HG03060 (cell line): Measurements from ENCODE around the gene GPC1.

Experiments
- ATAC-seq: cut with Tn5 transposase; IDR thresholded peaks from one replicate; pipeline ENCODE4 v1.9.1; 2021; ENCODE audit warnings: low read depth, moderate number of reproducible peaks; ENCODE audit not compliant: unreplicated experiment

The GPC1 gene

DNA sequence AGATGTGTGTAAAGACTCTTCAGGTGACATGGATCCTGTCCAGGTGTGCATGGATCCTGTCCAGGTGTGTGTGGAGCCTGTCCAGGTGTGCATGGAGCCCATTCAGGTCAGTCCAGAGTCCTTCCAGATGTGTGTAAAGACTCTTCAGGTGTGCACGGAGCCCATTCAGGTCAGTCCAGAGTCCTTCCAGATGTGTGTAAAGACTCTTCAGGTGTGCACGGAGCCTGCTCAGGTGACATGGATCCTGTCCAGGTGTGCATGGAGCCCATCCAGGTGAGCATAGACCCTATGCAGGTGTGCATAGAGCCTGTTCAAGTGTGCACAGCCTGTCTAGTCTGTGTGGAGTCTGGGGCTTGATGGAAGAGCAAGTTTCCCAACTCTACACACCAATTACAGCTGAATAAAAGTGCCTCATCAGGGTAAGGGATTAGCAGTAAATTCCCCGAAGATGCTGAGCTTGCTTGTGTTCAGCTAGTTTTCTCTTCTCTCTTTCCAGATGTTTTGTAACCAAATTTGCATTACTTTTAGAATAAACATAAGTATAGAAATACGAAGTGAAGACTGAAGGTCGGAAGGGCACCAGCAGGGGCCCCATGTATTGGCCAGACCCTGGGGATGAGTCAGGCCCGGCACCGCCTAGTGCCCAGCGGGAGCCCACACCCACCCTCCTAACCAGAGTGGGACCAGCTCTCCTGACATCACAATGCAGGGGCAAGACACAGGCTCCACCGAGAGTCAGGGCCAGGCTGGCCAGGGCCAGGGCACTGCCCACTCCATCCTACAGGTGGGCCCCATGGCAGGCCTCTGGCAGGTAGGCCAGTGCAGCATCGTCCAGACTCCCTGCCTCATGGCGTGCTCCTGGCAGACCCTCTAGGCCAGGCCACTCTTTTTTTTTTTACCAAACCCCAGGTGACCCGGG is 38.6 kb upstream of the GPC1 start:
- no peak for ATAC-seq

DNA sequence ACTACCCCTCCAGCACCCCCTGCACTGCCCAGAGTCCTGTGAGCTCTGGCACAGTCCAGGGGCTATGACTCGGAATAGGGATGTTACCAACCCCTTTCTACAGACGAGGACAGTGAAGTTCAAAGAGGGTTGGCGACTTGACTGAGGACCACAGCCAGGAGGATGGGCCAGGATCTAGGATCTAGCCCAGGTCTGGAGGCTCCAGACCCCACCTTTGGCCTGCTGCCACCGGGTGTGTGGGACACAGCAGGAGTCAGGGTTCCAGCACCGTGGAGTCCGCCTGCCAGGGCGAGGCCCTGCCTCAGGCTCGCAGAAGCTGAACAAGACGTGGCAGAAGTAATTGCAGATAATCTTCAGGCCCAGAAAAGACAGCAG is 37.9 kb upstream of the GPC1 start:
- no peak for ATAC-seq

GRCh38 chr2:240397924-240398645 is 37.4 kb upstream of the GPC1 start:
- ATAC-seq = no peak

DNA sequence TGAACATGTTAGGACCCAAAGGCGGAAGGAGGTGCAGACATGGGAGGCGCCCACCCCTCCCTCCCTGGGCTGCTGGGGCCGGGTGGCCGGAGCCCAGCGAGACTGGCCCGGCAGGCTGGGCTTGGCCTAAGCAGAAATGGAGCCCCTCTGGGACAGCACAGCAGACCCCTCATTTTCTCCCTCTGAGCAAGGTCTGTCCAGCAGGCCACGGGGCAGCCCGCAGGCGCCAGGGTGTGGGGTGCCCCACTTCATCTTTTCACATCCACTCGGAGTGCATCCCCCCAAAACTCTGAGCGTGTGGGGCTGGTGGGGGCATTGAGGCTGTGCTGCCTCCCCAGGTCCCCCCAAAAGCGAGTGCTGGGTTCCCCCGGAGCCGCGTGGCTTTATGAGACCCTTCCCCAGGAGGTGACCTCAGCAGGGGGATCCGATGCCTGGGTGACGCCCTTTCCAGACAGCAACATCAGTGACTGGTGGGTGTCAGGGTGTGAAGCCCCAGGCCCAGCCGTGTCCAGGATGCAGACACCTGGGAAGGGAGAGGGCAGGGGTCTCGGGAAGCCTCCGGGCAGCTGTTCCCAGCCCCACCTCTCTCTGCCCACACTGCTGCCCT is 36.7 kb upstream of the GPC1 start:
- no peak for ATAC-seq

DNA sequence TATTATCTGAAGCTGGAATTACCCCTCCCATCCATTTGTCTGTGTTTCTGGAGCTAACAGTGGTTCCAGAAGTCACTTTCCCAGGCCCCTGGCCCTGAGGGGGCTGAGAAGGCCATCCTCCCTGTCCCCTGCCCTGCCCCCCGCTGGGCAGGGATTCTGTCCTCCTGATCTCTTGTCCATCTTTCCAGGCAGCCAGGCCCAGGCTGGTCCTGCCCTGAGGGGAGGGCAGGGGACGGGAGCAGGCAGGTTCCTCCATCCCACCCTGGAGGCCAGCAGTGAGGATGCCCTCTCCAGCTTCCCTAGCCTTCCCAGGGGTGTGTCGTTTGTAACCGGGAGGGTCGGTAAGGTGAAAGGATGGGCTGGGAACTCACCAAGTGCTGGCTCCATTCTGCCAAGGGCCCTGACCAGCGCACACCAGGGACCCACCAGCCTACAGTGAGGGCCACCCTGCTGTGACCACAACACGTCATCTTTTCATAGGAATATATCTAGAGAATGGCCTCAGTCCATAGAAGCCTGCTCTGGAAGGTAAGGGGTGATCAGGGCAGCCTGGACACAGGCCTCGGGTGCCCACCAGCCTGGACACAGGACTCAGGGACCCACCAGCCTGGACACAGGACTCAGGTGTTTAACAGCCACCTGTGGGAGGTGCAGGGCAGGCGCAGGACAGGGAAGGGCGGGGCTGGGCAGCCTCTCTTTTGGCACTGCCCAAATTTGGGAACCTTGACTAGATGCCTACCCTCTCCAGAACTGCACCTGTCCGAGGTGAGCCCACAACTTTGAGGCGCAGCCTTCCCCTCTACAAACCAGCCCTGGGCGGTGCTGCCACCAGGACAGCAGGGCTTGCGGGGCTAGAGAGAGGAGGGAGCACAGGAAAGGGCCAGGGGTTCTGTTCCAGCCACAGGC is 35.8 kb upstream of the GPC1 start:
- ATAC-seq = no peak

DNA sequence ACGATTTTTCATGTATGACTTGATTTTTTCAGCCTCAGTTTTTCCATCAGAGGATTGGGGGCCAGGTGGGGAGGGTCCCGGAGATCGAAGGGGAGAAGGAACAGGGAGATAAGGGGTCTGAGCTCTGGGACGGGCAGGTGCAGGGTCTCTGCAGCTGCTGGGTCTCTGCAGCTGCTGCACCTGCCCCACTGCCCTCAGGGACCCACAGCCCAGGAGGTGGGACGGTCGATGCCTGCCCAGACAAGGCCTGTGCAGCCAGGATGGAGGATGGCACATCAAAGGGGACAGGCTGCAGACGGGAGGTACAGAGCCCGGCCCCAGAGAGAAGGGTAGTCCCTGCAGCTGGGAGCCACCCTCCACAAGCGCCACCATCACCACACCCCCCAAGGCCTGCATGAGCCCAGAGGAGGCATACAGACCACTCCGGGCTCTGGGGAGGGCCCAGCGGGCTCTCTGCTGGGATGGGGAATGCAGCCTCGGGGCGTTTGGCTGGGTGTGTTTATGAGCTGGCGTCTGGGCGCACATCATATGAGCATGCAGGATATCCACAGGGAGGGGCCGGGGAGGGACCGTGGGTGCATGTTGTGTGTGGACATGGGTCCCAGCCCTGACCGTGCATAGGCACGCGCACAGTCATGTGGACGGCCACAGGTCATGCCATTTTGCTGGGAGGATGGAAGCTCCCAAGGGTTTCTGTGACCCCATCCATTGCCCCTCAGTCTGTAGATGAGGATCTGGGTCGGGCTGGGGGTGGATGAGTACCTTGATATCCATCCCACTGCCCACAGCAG is 34.9 kb upstream of the GPC1 start:
- no peak for ATAC-seq

- ATAC-seq = no peak
Measured at GRCh38 chr2:240401308-240401707, 34.2 kb upstream of the GPC1 start.

DNA sequence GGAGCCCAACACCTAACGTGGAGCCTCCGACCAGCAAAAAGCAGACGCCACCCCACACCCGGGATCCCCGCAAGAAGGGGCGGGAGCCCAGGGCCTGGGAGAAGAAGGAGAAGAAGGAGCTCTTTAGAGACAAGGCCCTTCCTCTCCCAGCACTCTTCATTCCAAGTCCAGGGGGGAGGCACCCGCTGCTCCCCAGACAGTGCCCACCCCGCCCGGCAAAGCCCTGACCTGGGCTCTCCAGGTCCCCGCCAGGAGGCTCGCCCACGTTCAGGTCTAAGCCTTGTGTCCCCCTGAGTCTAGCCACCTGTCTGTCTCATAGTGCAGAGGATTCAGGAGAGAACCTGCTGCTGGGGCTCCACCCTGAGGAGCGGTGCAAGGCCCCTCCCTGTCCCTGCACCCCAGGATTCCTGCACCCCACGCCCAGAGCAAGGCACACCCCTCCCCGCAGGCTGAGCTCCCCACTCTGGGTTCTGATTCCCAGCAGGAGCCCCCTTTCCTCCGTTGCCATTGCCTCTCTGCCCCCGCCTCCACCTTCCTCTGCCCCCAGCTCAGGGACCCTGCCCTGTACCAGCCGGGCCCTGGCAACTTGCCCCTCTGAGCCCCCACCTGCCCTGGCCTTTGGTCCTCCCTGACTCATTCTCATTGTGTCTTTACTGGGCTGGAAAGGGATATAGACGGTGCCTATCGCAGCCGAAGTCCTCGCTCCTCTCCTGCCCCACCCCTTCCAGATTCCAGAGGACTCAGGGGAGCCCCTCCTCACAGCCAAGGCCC is 33.5 kb upstream of the GPC1 start:
- no peak for ATAC-seq

DNA sequence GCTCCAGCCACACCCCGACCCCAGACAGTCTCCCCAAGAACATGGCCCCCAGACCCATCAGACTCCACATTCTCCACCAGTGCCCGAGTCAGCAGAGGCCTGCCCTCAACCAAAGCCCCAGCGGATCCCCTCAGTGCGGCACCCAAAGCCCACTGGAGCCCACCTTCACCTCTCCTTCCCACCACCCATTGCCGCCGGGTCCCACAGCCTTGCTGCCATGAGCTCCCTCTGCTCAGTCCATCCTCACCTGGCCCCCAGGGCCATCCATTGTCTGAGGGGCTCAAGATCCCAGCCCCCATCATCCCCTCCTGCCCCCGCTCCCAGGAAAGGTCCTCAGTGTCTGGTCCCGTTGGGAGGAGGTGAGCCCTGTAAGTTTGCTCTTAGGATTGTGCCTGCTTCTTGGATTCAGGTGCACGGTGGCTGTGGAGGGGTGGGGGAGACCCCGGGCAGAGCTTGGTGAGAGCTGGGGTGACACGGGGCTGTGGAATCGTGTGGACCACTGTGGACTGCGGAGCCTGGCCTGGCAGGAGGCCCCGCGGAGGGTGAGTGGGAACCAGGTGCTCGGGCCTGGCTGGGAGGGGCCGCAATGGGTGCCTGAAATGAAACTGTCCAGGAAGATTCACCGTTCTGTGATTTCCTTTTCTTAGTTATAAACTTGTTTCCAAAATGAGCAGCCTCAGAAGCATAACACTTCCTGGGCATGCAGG is 32.7 kb upstream of the GPC1 start:
- no peak for ATAC-seq

DNA sequence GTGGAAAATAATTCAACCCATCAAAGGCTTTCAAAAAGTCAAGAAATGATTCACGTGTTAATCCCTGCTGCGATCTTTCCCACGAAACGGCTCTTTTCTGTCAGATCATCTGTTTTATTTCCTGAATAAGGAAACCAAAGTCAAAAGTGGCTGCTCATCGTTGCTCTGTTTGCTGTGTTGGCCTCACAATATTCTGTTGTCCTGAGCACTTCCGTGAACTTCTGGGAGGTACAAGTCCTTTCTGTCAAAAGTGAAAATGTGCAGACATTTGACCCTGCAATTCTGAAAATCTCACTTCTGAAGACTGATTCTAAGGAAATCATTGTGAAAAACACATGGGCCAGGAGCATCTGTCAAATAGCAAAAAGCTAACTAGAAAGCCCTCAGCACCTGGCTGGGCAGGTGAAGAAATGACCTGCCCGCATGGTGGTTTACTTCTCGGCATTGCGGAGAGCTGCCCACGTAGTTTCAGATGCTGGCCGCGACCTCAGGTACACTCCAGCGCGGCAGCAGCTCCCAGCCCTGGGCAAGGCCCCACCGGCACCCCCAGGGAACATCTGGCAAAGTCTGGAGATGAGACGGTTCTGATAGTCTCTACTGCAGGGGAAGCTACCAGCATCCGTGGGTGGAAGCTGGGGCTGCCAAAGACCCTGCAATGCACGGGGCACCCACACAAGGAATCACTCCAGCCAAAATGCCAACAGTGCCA is 31.9 kb upstream of the GPC1 start:
- ATAC-seq = no peak

- ATAC-seq = no peak
Measured at GRCh38 chr2:240404174-240404852, 31.1 kb upstream of the GPC1 start.

DNA sequence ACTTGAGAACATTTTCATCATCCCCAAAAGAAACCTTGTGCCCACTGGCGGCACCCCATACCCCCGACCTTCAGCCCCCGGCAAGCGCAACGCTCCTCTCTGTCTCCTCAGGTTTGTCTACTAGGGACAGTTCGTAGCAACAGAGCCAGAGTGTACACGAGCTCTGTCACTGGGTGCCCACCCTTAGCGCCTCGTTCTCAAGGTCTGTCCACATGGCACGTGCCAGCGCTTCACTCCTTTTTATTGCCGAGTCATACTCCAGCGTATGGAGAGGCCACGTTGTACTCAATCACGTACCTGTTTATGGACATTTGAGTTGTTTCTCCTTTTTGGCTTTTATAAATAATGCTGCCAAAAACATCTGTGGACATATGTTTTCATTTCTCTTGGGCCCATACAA is 30.3 kb upstream of the GPC1 start:
- no peak for ATAC-seq

- ATAC-seq = no peak
Measured at GRCh38 chr2:240405684-240406313, 29.7 kb upstream of the GPC1 start.

DNA sequence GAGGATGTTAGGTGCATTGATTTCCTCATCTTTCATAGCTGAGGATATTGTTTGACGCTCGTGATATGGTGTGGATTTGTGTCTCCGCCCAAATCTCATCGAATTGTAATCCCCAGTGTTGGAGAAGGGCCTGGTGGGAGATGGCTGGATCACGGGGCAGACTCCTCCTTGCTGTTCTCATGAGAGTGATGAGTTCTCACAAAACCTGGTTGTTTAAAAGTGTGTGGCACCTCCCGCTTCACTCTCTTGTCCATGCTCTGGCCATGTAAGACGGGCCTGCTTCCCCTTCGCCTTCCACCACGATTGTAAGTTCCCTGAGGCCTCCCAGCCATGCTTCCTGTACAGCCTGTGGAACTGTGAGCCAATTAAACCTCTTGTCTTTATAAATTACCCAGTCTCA is 28.4 kb upstream of the GPC1 start:
- no peak for ATAC-seq

DNA sequence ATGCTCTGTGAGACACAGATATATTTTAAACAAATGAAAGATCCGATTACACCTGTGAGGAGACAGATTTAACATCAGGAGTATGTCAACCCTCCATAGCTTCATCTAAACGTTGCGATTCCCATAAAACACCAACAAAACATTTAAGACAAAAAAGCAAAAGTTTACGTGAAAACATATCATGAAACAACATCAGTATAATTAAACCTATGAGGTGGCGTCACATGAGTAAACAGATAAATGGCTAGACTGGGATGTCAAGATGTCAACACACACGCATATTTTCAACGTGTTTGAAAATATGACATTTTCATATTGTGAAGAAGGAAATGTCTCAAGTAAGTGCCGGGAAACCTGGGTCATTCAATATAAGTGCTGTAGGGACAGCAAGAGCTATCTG is 25.5 kb upstream of the GPC1 start:
- no peak for ATAC-seq

- ATAC-seq = no peak
Measured at GRCh38 chr2:240410808-240411207, 24.7 kb upstream of the GPC1 start.
